MM.1S (cell line): ENCODE data around the gene BPGM.

Source experiments
- CTCF ChIP-seq: fragments of 300-600 bp; sonication (generic); IDR thresholded peaks from 2 replicates; pipeline ENCODE4 v1.5.1; 2016; ENCODE audit warnings: antibody characterized with exemption, low read length, mixed read lengths
- EZH2 ChIP-seq: fragments of 300-600 bp; sonication (generic); optimal IDR thresholded peaks from 2 replicates; pipeline ENCODE3; 2017; ENCODE audit warnings: low read depth, mild to moderate bottlenecking, antibody characterized with exemption, low read length, mixed read lengths

- peak; percentile 75 for TF ChIP-seq CTCF
- no peak for TF ChIP-seq EZH2
These were observed 78.0 kb downstream of the BPGM start for GRCh38 chr7:134724606-134725005.
